Psoas muscle (tissue), 8 donors: ENCODE measurements around the gene MYLK4. TPM values are rescaled to one million over a fixed set of nuclear protein-coding genes. Genes with fewer than 3 reads are reported as not detected.

Experiments used
- ATAC-seq, 4 donors: fragments of 200-7000 bp; cut with Tn5 transposase; one replicate each; pipeline ENCODE4 v1.9.1; 2020; ENCODE audit warnings: moderate library complexity in 3 of 4, mild to moderate bottlenecking in 2 of 4
- DNase-seq, 2 donors: peaks; one replicate each; pipeline ENCODE4 v3.0.0-alpha.2; 2020
- H3K27ac ChIP-seq: fragments of 200-600 bp; one replicate; pipeline ENCODE4 v1.8.0; 2022
- H3K27me3 ChIP-seq, 3 donors: fragments of 200-600 bp in 1 of 3; one replicate each; pipeline versions ENCODE4 v1.6.1 to v1.8.0; 2013 to 2022; ENCODE audit warnings: low read length in 2 of 3, mild to moderate bottlenecking in 2 of 3, moderate library complexity in 1 of 3; ENCODE audit not compliant: insufficient read depth in 3 of 3
- H3K36me3 ChIP-seq, 2 donors: fragments of 200-600 bp in 1 of 2; one replicate each; pipeline versions ENCODE4 v1.6.1 to v1.8.0; 2013 to 2022; ENCODE audit warnings: low read depth in 1 of 2, mild to moderate bottlenecking in 1 of 2, moderate library complexity in 1 of 2; ENCODE audit not compliant: insufficient read depth in 1 of 2
- H3K4me1 ChIP-seq: fragments of 200-600 bp; one replicate; pipeline ENCODE4 v1.8.0; 2022
- H3K4me3 ChIP-seq: fragments of 200-600 bp; one replicate; pipeline ENCODE4 v1.8.0; 2022; ENCODE audit warnings: mild to moderate bottlenecking
- H3K9me3 ChIP-seq: fragments of 200-600 bp; one replicate; pipeline ENCODE4 v1.8.0; 2022
- whole genome bisulfite sequencing, 3 donors: extraction: QIAGEN DNeasy Blood & Tissue Kit; methylation state at CpG; one replicate each; pipeline versions ENCODE4 v1.1.6 to v1.1.7; 2013; 5-methylcytosine and 5-hydroxymethylcytosine counted together
- intact Hi-C, 2 donors: fragments of 100-400 bp; cut with DNase I; formaldehyde crosslinking; loops; one replicate each; pipeline versions ENCODE4 v1.11.0 to v1.14.2; 2022
- polyA plus RNA-seq, 3 donors: library from polyadenylated mRNA; stranded (reverse); fragments of 200-250 nt; gene quantifications; one replicate each; pipeline ENCODE4 v1.2.3, GENCODE V29; 2013
- total RNA-seq, 4 donors: library from RNA; stranded (reverse); fragmentation: NEBNext Ultra II Directional in 2 of 4; extraction: Animal tissue kit (Norgen Biotek cat#: 25700) in 2 of 4; gene quantifications; one replicate each; pipeline versions ENCODE4 v1.2.1 to v1.2.4, GENCODE V29; 2021 to 2023
- TF ChIP-seq, protein P1 (sequence below): fragments of 200-600 bp; IDR thresholded peaks from one replicate; pipeline ENCODE4 v1.8.0; 2022; ENCODE audit warnings: antibody characterized with exemption
- donor health status: healthy with polysubstance abuse.
- donor health status: DM: no; HTN: no; CAD: no; lungs with moderate emphysema.
- donor health status: Bipolar disorder and iron deficiency.
- donor health status: healthy.
- donor health status: DM: yes; HTN: yes; CAD: no.
- donor health status: DM: no; HTN: no; CAD: no.
- donor health status: DM: no; HTN: no; CAD: no.
- donor health status: DM: yes; HTN: yes; CAD: no.

Gene MYLK4
- total and polyA plus RNA-seq, 7 donors: 0.09 to 143 (median 2.9) TPM

DNA sequence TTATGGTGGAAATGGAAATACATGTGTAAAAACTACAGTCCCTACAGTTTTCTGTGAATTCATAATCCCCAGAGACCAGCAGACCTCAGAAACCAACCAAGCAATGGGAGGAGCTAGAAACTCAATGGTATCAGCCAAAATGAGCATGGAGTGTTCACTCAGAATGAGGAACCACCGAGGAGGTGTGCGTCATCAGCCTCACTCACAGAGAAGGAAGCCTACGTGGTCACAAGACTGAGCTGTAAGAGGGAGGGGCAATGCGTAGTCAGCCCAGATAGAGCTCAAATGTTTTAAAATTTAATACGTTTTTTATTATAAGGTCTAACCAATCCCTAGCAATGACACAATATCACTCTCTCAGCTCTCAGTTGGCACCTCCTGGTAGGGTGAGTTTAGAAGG, 17.4 kb downstream of the MYLK4 start:
- 32 to 80% (median 42%) methylated on average over 5 of the region's 5 CpGs for WGBS, 3 donors
- intact Hi-C loops: no loop called here
- no peaks in the 10 kb centered on the region for H3K27me3 ChIP-seq

DNA sequence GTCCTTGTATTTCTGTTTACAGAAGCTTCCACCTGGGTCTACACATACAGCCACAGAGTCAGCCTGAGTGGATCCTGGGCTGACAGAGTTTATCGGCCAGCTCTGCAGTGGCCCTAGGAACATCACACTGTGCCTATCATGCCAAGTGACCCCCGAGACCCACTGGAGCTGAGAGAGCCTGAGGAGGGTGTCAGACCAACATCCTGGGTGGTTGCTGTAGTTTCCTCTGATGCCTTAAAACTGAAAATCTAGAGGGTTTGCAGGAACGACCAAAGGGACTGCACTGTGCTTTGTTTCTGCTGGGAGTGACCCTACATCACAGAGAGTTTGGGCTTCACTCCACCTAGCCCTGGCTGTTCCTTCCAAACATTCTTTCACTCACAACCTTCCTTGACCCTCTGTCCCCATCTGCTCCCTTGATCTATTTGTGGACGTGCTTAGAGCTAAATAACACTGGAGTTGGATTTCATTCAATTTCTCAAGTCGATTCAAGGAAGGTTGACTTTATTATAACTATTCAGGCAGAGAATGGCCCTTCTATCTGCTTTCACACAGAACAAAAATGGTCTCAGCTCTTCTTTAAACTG, 18.1 kb downstream of the MYLK4 start:
- Histone ChIP-seq H3K4me3 (no peak overlapping the region), H3K9me3 (no peaks in the 10 kb centered on the region), H3K36me3 (peaks cover 0 to 5% of the 10 kb centered on the region in 2 donors), H3K4me1 (peaks cover 31% of the 10 kb centered on the region), H3K27ac (peak overlapping the region; percentile 81), H3K27me3 (no peaks in the 10 kb centered on the region)
- TF ChIP-seq, protein P1, sequence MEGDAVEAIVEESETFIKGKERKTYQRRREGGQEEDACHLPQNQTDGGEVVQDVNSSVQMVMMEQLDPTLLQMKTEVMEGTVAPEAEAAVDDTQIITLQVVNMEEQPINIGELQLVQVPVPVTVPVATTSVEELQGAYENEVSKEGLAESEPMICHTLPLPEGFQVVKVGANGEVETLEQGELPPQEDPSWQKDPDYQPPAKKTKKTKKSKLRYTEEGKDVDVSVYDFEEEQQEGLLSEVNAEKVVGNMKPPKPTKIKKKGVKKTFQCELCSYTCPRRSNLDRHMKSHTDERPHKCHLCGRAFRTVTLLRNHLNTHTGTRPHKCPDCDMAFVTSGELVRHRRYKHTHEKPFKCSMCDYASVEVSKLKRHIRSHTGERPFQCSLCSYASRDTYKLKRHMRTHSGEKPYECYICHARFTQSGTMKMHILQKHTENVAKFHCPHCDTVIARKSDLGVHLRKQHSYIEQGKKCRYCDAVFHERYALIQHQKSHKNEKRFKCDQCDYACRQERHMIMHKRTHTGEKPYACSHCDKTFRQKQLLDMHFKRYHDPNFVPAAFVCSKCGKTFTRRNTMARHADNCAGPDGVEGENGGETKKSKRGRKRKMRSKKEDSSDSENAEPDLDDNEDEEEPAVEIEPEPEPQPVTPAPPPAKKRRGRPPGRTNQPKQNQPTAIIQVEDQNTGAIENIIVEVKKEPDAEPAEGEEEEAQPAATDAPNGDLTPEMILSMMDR: no peak
- ATAC-seq (peak; percentile 63 to 86 (median 76)), DNase-seq (no peak)
- intact Hi-C loops: no loop called here
- 16 to 27% (median 20%) methylated on average over 5 of the region's 5 CpGs for WGBS, 3 donors

More for the DNA sequence above, 17.4 kb downstream of the MYLK4 start:
- TF ChIP-seq, protein P1: no peak
- Histone ChIP-seq H3K4me3 (peak overlapping the region; percentile 27), H3K27ac (peak overlapping the region; percentile 81), H3K4me1 (peaks cover 34% of the 10 kb centered on the region), H3K9me3 (no peaks in the 10 kb centered on the region), H3K36me3 (peaks cover 0 to 5% of the 10 kb centered on the region in 2 donors)
- DNase-seq: peak; percentile 52 to 80
- peak; percentile 63 to 77 (median 71) for ATAC-seq

DNA sequence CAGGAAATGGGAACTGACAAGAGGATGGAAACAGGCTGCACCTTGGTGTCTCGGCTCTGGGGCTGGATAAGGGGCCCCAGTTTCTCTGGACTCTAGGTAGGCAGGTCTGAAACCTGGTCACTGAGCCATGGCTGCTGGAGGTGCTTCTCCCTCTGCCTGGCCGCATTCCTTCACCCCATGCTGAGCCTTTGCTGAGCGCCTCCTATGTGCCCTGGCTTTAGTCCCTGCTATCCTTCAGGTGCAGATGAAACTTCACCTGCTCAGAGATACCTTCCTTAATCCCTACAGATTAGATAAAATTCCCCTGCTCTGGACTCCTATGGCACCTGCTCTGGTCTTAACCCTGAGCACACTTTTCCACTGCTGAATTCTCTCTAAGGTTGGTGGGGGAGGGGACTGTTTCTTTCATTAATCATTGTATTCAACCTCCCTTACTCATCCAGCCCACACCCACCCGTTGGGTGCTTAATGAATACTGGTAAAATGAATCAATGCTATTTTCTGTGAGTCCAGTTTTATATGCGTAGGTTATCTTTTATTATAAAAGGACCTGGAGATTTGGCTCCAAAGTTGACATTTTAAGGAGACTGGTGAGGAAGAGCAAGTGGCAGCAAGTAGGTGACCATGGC, 19.3 kb downstream of the MYLK4 start:
- Histone ChIP-seq H3K4me1 (peaks cover 31% of the 10 kb centered on the region), H3K27ac (peak overlapping the region; percentile 81), H3K36me3 (no peaks in the 10 kb centered on the region), H3K4me3 (no peak overlapping the region), H3K27me3 (no peaks in the 10 kb centered on the region), H3K9me3 (no peaks in the 10 kb centered on the region)
- TF ChIP-seq, protein P1: no peak
- no peak for DNase-seq
- ATAC-seq: no peak
- WGBS, 3 donors: 61 to 72% (median 61%) methylated on average over 5 of the region's 5 CpGs
- intact Hi-C loops: no loop called here

DNA sequence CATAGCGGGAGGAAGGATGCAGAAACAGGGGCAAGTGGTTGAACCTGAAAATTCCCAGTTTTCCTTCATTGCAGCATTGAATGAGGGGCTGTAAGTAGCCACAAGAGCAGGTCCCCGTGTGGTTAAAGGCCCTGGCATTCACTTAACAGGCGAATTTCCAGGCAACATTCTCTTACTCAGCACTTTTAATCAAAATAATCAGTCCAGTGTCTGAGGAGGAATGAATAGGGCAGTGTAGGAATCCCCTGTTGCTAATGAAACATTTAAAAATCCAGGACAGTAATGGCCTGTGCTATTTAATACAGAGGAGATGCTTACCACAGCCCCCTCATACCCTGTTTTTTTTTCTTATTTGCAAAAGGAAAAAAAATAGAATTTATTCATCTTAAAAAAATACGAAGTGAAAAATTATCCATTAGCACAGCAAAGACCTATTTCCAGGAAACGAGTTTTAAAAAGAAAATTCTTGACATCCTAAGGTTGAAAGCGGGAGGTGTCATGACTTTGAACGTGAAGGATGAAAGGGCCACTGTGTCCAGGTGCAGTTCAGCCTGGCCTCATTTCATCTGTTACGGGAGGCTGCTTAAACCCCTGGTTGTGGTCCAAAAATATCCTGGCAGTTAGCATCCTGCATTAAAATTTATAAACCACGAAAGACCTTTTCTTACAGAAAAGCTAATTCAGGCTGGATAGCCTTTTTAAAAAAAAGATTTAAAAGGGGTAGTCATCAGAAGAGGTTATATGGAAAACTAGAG, 20.2 kb downstream of the MYLK4 start:
- H3K36me3 ChIP-seq: no peaks in the 10 kb centered on the region
- DNase-seq: no peak
- H3K27me3 ChIP-seq: no peaks in the 10 kb centered on the region
- TF ChIP-seq, protein P1: no peak
- intact Hi-C loops: no loop called here
- no peak for ATAC-seq
- H3K4me3 ChIP-seq: no peak overlapping the region
- H3K9me3 ChIP-seq: no peaks in the 10 kb centered on the region
- H3K27ac ChIP-seq: no peak overlapping the region
- WGBS, 3 donors: 43 to 57% (median 49%) methylated on average over 9 of the region's 9 CpGs
- peaks cover 31% of the 10 kb centered on the region for H3K4me1 ChIP-seq
